ENCODE data around the gene HMCN1.

HMCN1 gene

DNA sequence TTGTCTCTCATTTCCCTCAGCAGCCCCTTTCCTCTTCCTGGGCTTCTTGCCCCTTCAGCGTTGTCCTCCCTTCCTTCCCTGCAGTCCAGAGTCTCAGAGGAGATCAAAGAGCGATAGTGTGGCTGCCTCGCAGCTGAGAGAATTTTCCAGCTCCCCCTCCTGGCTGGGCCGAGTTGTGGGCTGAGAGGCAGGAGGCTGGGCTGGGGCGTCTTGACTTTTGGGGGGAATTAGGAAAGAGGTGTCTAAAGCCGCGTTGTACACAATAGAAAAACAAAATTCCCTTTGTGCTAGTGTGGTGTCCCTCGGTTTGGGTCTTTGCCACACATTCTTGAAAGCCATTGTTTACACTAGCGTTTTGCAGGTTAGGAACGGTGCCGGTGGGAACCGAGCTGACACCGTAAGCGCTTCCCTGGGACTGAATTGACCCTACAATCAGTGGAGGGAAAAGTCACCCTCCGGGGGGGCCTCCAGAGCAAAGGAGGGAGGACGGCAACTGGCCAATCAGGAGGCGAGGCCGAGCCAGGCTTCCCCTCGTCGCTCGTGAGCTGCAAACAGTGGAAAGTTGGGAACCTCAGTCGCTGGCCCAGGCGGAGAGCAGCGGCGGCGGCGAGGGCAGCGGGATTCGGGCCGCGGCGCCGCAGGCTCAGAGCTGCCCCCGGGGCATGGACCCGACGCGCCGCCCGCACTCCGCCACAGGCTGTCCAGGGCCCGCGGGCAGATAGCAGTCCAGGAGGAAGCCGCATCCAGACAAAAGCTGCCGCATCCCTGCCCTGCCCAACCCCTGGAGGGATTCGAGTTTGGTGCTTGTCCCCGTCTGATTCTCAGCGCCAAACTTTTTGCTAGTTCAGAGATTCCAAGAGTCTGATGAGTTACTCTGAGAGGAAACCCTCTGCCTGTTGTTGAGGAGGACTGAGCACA lies at the start of gene HMCN1:
TSS of gene HMCN1 (plus strand) at position 574 of the 918 bp plus-strand sequence. CDS start 389 bp downstream, outside the sequence.
- DNase-seq (ENCODE audit: low spot score), result peak; percentile 21

DNA sequence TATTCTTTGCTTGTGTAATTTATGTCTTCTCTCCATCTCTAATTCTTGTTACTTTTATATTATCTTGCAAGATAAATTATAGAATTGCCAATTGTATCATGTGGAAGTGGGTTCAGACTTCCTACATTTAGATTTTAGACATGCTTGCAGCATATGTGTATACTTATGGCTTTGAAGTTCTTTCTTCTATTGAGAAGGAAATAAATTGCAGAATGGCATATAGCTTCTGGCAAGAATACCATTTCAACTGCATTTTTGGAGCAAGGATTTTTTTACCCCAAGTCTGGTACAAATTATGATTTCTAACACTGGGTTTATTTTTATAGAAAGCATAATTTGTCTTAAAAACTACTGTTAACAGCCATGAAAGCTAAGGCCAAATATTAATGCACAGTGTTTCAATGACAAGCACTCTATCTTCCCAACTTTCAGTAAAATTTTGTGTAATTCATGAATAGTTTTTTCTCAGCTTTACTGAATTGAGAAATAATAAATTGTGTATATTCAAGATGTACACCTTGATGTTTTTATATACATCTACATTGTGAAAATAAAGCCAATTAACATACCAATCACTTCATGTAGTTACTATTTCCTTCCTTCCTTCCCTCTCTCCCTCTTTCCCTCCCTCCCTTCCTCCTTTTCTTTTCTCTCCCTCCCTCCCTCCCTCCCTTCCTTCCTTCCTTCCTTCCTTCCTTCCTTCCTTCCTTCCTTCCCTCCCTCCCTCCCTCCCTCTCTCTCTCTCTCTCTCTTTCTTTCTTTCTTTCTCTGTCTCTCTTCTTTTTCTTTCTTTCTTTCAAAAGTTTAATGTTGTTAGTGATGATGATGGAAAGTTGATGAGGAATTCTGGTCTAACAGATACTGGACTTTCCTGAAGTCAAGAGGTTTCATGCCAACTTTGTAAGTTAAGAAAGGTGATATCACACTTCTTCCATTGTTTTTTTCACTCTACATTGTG lies 47.1 kb upstream of the HMCN1 start:
- no peak for DNase-seq (ENCODE audit: low spot score)

DNA sequence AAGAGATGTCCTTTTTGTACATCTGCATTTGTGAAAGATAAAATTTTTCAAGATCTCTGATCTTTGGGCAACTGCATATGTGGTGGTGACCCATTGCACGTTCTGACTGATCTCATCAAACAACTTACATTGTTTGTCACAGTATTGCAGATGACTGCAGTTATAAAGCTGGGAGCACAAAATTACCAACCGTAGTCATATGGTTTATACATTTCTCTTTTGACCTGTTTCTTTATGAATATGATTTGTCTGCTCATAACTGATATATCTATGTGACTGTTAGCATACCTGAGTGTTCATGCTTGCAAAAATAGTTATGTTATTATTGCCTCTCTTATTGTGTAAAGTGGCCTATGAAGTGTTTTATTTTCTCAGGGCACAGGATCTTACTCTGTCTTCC lies 43.7 kb upstream of the HMCN1 start:
- DNase-seq (ENCODE audit: low spot score), result no peak

DNA sequence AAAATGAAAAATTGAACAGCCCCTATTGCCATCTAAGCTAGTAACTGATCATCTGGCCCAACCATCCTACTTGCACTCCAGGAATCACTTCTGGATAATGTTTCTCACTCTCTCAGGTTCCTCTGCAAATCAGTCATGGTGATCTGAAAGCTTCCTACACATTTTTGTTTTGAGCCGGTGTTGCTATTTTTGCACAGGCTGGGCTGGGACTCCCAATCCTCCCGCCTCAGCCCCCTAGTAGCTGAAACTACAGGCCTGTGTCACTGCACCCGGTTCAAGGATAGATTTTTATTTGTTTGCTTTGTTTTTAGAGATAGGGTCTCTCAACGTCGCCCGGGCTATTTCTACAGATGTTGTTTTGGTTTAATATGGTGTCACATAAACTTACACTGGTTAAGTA lies 40.5 kb upstream of the HMCN1 start:
- DNase-seq (ENCODE audit: low spot score), result no peak

DNA sequence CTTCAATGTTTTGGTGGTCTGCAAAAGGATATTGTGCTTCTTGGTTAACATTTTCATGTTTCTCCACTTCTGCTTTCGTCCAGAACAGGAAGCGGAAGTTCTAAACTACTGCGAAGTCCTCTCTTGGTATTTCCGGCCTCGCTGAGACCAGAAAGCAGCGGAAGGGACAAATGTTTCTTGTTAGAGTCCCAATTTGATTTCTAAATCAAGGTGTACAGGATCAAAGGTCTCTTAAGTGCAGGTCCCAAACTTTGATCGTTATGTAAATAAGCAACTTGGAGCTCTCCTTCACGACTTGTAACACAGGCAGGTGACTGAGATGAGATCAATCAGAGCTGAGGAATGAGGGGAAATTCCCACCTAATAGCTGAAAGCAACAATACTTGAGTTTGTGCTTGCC lies 40.1 kb upstream of the HMCN1 start:
- peak; percentile 73 for DNase-seq (ENCODE audit: low spot score)

DNA sequence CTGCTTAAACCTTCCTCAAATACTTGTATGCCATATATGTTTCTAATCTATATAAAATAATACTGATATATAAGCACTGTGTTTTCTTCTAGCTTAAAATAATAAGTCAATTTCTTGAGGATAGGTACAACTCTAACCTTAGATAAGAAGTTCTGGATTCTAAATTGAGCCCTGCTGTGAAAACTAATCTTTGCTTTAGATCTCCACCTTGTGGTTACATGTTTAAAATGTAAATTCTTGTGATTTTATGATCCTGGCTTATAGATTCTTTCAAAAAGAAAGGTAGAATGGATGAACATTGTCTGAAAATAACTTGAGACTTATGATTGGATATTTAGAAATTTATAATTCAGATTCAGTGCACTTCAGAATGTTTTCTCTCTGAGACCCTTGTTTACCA lies 38.9 kb upstream of the HMCN1 start:
- DNase-seq (ENCODE audit: low spot score), result no peak

DNA sequence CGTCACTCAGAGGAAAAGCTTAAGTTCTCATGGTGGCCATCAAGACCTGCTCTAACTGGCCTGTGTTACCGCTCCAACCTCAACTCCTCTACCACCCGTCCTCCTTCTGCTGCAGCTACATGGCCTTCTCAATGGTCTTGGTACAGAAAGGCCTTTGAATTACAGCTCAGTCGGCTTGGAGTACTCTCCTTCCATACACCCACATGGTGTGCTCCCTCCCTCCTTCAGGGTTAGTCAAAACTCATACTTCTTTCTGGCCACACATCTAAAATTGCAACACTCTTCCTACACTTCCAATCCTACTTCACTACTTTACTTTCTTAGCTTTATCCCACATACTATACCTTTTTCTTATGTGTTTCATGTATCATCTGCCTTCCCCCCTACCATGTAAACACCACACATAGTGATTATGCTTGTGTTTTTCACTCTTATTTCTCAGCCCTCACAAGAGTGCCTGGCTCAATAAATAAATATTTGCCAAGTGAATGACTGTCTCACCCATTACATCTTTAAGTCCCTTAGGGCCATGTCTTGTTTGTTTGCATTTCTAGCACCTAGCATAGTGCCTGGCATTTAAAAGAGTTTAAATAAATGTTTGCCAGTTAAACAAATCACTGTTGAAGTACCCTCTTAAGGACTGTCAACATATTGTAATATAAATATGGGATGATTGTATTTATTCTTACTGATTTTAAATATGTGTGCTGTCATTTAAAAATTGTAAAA lies 37.6 kb upstream of the HMCN1 start:
- no peak for DNase-seq (ENCODE audit: low spot score)

DNA sequence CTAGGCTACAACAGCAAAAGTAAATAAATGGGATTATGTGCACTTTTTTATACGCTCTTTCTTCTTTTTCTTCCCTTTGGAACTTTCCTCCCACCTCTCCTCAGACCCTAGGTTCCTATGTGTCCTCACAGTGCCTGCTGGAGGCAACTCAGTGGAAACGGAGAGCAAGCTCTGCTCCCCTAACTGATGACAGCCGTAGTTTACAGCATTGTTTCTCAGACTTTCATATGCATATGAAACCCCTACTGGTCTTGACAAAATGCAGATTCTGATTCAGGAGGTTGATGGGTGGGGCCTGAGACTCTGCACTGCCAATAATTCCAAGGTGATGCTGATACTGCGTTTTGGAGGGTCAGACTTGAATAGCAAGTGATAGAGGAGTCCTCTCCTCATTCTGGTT lies 34.3 kb upstream of the HMCN1 start:
- DNase-seq (ENCODE audit: low spot score), result no peak

DNA sequence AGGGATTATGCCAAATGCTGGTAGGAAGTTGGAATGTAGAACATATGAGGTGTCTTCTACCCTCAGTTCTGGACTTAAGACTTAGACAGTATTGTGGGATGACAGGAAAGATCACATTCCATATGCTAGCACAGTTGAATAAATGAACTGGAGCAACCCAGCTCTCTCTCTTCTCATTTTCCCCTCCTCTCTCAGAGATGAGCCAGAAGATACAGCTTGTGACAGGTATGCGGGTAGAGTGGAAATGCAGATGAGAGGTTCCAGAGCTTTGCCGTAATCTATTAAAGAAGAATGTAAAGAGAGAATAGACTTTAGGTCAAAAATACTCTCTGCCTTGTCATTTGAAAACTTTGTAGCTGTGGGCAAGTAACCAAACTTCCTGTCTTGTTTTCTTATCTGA lies 32.5 kb upstream of the HMCN1 start:
- DNase-seq (ENCODE audit: low spot score), result no peak

DNA sequence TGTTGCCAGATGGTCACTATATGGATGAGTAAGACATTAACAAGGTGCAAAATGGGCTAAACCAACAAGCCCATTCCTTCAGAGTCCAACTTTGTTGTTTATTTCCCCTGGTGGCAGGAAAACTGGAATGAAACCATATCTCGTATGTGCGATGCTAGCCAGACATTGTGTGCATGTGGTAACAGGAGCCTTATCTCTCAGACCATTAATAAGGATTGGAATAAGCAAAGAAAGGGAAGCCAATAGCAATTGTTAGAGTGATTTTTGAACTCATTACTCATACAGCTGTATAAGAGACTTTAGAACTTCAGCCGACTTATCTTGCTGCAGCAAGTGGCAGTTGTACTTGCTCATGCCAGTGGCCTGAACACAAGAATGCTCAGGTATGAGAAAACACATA lies 30.0 kb upstream of the HMCN1 start:
- no peak for DNase-seq (ENCODE audit: low spot score)

DNA sequence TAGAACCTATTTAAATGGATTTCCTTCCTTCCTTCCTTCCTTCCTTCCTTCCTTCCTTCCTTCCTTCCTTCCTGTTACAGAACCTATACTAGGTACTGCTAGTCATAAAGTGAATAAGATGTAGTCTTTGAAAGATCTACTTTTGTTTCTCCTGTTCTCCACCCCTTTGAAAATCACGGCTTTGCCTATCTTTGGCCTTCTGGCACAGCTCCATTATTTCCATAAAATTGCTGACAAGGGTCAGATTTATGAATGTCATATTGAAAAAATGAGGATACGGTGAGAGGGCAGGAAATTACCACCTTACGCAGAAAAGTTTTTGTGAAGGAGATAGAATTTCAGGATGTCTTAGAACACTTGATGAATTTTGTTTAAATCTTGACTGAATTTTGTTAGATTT lies 18.1 kb upstream of the HMCN1 start:
- no peak for DNase-seq (ENCODE audit: low spot score)

DNA sequence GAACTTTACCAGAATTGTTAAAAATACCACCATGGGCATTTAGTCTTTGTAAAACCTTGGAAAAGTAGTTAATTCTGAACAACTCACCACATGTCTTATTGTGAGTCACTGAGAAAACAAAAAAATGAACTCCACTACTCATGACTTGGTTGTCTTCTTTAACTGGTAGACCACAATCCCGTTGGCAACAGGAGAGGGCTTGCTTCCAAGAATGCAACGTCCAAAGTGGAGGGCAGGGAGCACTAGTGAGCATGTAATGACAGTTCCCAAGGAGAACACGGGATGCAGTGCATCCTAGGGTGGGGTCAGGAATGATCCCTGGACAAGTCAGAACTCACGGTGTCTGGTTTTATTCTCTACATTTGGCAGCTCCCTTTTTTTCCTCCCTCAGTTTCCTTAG lies 15.2 kb upstream of the HMCN1 start:
- DNase-seq (ENCODE audit: low spot score), result no peak

DNA sequence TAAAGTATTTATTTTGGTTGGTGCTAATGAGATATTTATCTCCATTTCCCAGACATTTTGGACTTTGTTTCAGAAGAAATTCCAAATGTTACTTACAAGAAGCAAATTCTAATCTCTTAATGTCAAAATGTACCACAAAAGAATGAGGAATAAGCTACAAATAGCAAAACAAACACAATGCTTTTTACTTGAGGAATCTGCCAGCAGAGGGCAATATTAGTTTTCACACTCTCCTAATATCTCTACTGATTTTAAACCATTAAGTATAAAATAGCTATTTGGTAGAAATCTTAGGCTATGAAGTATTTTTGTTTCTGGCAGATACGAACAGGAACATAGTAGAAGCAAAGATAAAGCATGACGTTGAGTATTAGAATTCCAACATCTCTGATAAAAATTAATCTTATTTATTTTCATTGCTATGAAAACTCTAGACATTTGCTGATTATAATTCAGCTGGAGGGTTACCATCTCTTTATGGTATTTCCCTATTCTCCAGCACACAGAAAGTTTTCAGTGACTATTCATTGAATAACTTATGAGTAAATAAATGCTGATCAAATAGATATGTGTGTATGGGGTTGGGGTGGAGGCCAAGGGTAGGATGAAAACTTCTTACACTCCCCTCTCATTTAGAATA lies 13.4 kb upstream of the HMCN1 start:
- peak; percentile 55 for DNase-seq (ENCODE audit: low spot score)

DNA sequence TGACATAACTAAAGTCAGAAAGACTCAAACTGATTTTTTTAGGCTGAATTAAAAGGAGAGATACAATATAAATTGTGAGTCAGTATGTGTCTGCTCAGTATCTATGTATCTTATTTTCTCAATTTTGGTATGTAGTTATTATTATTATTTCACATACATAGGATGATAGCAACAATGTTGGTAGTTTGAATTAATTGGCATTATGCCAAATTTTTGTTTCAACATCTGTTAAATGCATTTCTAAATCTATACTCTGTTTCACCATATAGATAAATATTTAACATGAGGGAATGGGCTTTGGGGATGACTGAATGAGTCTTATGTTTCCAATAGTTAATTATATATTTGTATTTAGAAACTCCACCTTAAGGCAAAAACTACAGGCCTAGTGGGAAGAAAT lies 12.6 kb upstream of the HMCN1 start:
- no peak for DNase-seq (ENCODE audit: low spot score)

DNA sequence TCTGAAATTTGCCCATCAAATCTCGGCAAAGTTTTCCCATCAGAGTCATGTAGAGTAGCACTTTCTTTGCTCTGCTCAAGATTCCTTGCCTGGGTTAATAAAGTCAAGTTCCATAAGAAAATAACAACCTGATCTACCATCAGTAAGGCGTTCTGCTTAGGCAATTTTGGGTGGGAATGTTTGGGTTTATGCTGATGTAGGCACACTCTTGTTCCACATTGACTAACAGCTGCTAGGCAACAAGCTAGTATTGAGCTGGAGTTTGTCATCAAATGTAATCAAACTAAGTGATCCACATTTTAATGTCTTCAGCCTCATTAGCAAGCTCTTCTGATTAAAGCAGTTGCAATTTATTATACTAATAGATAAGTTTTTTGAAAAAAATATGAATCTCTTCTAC lies 12.1 kb upstream of the HMCN1 start:
- DNase-seq (ENCODE audit: low spot score), result no peak

DNA sequence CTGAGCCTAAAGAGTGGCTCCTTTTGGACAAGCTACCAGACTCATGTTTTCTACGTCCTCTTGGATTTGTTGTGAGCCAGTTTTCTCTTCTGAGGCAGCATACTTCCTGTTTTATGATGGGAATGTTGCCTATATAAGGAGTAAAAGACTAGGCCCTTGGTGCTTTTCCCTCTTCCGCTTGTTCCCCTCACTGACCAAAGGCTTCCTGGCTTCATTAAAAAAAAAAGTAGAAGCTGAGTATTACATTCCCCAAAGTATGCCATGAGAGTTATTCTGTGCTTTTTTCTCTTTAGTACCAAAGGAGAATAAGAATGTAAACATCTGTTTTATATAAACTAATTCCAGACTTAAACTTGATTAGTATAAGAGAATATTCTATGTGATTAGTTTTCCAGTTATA lies 6.5 kb upstream of the HMCN1 start:
- no peak for DNase-seq (ENCODE audit: low spot score)

DNA sequence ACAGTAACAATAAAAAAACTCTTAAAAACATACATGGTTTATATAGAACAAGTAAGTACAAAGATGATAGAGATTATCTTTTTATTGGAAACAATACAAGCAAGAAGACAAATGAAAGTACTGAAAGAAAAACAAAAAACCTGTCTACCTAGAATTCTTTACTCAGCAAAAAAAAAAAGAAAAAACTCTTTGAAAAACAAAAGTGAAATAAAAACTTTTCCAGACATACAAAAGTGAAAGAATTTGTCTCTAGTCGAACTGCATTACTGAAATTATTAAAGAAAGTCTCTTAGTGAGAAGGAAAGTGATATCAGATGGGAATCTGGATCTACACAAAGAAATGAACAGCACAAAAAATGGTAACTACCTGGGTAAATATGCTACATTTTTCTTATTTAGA lies 2.7 kb upstream of the HMCN1 start:
- no peak for DNase-seq (ENCODE audit: low spot score)

DNA sequence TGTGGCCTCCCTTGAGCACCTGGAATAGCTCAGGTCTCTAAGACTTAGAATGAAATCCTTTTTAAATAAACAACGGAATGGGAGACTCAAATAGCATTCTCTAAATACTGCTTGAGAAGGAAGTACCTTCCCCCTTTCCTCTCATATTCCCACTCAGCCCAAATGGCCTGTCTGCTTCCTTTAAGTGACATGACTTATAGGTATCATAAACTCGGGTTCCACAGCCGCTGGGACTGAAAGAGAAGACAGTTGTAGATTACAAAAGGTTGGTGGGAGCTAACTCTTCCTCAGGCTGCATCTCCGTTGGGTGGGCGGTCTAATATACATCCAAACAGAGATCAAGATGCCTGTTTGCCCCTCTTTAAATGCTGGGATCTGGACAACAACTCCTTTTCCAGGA lies 1.2 kb upstream of the HMCN1 start:
- DNase-seq (ENCODE audit: low spot score), result no peak

DNA sequence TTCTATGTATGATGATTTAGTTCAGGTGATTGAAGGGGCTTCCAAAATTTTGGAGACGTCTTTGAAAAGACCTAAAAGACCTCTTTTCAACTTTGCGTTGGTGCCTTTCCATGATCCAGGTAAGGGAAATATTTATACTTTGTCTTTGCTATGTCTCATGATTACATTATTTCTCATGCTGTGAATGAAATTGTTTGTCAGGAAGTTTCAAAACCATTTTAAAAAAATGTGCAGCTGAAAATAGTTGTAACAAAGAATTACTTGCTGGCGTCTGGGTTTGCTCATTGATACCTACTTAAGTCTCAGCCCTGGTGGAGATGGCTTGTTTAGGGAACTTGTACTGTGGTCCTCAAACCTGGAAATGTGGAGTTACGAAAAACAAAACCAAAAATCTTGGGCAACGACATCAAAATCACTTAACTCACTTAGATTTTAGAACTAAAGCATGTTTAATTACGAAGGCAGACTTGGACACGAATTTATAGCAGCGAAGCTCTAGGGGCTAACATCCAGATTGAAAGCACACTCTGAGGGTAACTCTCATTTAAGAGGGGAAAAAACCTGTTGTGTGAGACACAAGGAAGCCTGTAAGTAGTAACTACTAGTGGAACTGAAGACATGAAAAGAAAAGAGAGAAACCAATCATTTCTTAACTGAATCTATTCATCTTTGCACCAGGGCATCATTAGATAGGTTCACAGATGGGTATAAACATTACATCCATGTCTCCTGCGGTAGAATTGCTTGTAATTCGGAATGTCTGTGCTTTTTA lies 924 bp downstream of the HMCN1 start:
- no peak for DNase-seq (ENCODE audit: low spot score)

DNA sequence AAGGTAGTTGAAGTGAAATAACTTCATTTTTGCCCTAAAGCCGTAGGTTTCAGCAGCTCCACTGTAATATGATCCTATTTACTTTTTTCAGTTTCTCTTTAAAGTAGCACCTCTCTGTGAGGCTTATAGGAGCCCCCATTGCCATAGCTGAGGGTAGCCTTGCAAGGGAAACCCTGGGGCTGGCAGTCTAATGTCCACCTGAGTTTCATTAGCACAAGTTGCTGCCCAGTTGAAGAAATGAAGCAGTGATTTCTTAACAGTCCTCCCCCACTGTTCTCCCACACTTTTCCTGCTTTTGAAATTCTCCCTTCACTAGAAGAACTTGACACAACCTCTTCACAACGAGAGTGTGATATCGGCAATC lies 1.5 kb downstream of the HMCN1 start:
- no peak for DNase-seq (ENCODE audit: low spot score)

DNA sequence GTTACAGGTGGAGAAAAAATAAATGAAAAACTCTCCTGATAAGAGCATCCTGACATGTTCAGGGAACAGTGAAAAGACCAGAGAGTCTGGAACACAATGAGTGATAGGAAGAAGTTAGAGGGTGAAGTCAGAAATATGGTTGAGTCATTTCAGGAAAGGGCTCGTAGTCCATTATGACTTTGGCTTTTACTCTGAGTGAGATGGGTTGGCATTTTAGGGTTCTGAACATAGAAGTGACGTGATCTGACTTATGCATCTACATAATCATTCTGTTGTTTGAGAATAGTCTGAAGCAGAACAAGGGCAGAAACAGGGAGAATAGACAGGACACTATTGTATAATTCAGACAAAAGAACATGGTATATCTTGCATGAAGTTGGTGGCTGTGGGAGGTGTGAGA lies 5.8 kb downstream of the HMCN1 start:
- DNase-seq (ENCODE audit: low spot score), result no peak

Measured in kidney capillary endothelial cell (primary cell).